GM04503 (cell line): ENCODE results near the gene SNAPC5.

Source experiments
- DNase-seq: peaks from one replicate; pipeline ENCODE4 v3.0.0-alpha.2; 2012; ENCODE audit warnings: low read depth

The SNAPC5 gene

DNA sequence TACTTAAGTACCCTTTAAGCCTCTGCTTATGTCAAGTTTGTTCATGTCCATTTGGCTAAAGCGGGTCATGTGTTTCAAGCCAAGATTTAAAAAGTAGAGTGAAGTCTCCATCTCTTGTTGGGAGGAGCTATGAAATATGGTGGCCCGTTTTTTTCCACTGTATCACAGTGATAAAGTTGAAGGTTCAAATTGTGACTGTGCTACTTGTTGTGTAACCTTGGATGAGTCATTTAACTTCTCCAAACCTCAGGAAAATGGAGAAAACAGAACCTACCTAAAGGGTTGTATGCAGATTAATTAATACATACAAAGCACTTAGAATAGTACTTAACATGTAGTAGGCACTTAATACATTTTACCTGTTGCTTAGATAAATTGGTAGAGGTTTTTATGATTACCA lies 43.4 kb downstream of the SNAPC5 start:
- no peak for DNase-seq

DNA sequence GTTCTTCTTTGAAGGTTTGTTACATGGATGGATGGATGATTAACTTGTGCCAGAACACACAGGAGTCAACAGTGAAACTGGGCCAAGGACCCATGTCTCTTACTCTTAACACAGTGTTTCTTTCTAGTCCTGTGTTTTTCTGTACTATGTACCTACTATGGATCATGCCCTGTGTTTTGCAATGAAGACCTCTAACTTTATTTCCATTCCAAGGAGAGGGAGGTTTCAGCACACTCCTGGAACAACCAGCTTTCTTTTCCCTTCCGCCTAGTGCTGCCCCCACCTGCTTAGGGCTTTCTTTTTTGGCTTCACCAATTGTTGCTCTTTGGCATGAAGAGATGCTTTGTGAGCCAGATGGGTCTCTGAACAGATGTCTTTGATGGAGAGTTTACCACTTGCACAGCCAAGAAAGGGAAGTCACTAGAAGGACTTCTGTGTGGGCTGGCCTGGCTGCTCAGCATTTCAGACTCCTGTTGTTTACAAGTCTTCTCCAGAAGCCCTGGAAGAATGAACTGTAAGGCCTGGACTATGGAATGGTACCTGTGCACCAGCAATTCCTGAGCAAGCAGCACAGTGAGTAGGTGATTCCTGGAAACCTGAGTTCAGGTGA lies 44.5 kb downstream of the SNAPC5 start:
- DNase-seq: no peak

DNA sequence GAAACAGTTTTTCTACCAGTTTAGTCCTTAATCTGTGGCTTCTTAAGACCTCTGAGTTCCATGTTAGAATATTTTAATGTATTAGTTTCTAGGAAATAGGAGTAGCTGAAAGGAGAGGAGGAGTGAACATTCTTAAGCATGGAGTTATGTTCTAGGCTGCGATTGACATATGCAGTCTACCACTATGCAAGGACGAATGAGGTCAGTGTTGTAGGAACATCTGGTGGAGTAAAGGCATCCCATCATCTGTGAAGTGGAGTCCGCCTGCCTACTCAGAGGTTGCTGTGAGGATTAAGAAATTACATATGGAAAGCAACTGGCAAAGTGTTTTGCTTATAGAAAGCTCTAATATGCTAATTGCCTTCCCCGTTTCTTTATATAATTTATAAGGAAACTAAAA lies 45.1 kb downstream of the SNAPC5 start:
- DNase-seq: no peak
